Endodermal cell (in vitro differentiated cells): ENCODE measurements around the gene ZNF415. TPM values are rescaled to one million over a fixed set of nuclear protein-coding genes. Genes with fewer than 3 reads are reported as not detected.

Source experiments
- DNase-seq: peaks from one replicate; pipeline ENCODE4 v3.0.0-alpha.2; 2017
- H3K27ac ChIP-seq: 2 replicates; pipeline ENCODE4 v1.5.1; 2013; ENCODE audit warnings: mild to moderate bottlenecking, low read depth, low read length, moderate library complexity
- H3K27me3 ChIP-seq: 2 replicates; pipeline ENCODE4 v1.6.1; 2013; ENCODE audit warnings: mild to moderate bottlenecking, low read length, moderate library complexity; ENCODE audit not compliant: insufficient read depth, control insufficient read depth, poor library complexity, severe bottlenecking
- H3K36me3 ChIP-seq: 2 replicates; pipeline ENCODE4 v1.7.0; 2013; ENCODE audit warnings: mild to moderate bottlenecking, low read length, moderate library complexity; ENCODE audit not compliant: control insufficient read depth, insufficient read depth
- H3K4me1 ChIP-seq: one replicate; pipeline ENCODE4 v1.7.0; 2013; ENCODE audit warnings: low read length; ENCODE audit not compliant: control insufficient read depth, insufficient read depth
- H3K4me3 ChIP-seq: 2 replicates; pipeline ENCODE4 v1.5.1; 2013; ENCODE audit warnings: mild to moderate bottlenecking, low read length, moderate library complexity
- H3K9ac ChIP-seq: 2 replicates; pipeline ENCODE4 v1.6.1; 2013; ENCODE audit warnings: mild to moderate bottlenecking, low read length, moderate library complexity; ENCODE audit not compliant: poor library complexity, severe bottlenecking; ENCODE audit errors: extremely low read depth
- H3K9me3 ChIP-seq: 2 replicates; pipeline ENCODE4 v1.6.1; 2013; ENCODE audit warnings: mild to moderate bottlenecking, low read length, moderate library complexity; ENCODE audit not compliant: control insufficient read depth
- H3K27ac Mint-ChIP-seq: 2 replicates; pipeline ENCODE4 v1.8.0; 2020; ENCODE audit warnings: mixed read lengths
- H3K27me3 Mint-ChIP-seq: 2 replicates; pipeline ENCODE4 v1.8.0; 2021; ENCODE audit warnings: mild to moderate bottlenecking, mixed read lengths; ENCODE audit not compliant: insufficient read depth
- H3K36me3 Mint-ChIP-seq: 2 replicates; pipeline ENCODE4 v1.8.0; 2020; ENCODE audit warnings: low read depth, mixed read lengths
- H3K4me1 Mint-ChIP-seq: 2 replicates; pipeline ENCODE4 v1.8.0; 2020; ENCODE audit warnings: mixed read lengths
- H3K4me3 Mint-ChIP-seq: 2 replicates; pipeline ENCODE4 v1.8.0; 2020; ENCODE audit warnings: mild to moderate bottlenecking, moderate library complexity, mixed read lengths
- H3K9me3 Mint-ChIP-seq: 2 replicates; pipeline ENCODE4 v1.8.0; 2020; ENCODE audit warnings: mild to moderate bottlenecking, mixed read lengths
- WGBS, 2 experiments: methylation state at CpG; one replicate each; pipeline versions ENCODE4 v1.1.5 to v1.1.7; 2013; ENCODE audit warnings: missing lambda C conversion rate in 2 of 2, mixed read lengths in 1 of 2; ENCODE audit not compliant: insufficient coverage in 1 of 2, insufficient read length in 1 of 2; 5-methylcytosine and 5-hydroxymethylcytosine counted together
- total RNA-seq, 2 donors: library from RNA; stranded (reverse); fragmentation: NEBNext Ultra II Directional in 1 of 2; extraction: Animal tissue kit (Norgen Biotek cat#: 25700) in 1 of 2; gene quantifications; 2 replicates in 1 of 2; 3 replicates in 1 of 2; pipeline ENCODE4 v1.2.1, GENCODE V29; 2021
- TF ChIP-seq, protein P1 (sequence below): fragments of 200-600 bp; sonication (generic); conservative IDR thresholded peaks from 2 replicates; pipeline ENCODE4 v1.5.0; 2021; ENCODE audit warnings: antibody characterized with exemption, mild to moderate bottlenecking

The ZNF415 gene
- total RNA-seq, 2 donors from 2014 or later, result 12.6 to 19.4 TPM

DNA sequence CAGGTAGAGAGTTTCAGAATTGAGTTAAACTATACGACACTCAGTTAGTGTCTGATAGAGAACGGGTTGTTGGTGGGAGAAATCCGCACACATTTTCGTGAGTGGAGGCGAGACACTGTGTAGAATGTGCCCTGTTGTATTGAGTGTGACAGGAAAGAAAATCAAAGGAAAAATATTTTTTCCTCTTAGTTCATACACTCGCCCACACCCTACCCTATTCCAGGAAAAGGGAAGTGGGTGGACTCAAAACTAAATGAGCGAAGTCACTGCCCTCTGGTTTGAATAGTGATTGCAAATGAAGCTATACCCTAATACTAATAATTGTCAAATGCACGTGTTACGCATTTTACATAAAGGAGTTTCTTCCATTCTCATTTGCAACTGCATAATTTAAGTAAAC lies 24.1 kb upstream of the ZNF415 start:
- no peak for DNase-seq
- H3K27ac ChIP-seq, result no peak overlapping the region
- 95 to 100% methylated on average over 2 to 9 of the region's 9 CpGs for WGBS, 2 experiments
- TF ChIP-seq, protein P1, sequence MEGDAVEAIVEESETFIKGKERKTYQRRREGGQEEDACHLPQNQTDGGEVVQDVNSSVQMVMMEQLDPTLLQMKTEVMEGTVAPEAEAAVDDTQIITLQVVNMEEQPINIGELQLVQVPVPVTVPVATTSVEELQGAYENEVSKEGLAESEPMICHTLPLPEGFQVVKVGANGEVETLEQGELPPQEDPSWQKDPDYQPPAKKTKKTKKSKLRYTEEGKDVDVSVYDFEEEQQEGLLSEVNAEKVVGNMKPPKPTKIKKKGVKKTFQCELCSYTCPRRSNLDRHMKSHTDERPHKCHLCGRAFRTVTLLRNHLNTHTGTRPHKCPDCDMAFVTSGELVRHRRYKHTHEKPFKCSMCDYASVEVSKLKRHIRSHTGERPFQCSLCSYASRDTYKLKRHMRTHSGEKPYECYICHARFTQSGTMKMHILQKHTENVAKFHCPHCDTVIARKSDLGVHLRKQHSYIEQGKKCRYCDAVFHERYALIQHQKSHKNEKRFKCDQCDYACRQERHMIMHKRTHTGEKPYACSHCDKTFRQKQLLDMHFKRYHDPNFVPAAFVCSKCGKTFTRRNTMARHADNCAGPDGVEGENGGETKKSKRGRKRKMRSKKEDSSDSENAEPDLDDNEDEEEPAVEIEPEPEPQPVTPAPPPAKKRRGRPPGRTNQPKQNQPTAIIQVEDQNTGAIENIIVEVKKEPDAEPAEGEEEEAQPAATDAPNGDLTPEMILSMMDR, result no peak
- peaks cover 9% of the 10 kb centered on the region for H3K4me1 Mint-ChIP-seq
- peak overlapping the region; percentile 84 for H3K4me3 Mint-ChIP-seq
- H3K4me3 ChIP-seq, result peak overlapping the region; percentile 87
- no peak overlapping the region for H3K27ac Mint-ChIP-seq
- H3K9me3 Mint-ChIP-seq, result peaks cover 15% of the 10 kb centered on the region
- H3K36me3 ChIP-seq, result peaks cover 18% of the 10 kb centered on the region
- peaks cover 11% of the 10 kb centered on the region for H3K27me3 Mint-ChIP-seq
- H3K4me1 ChIP-seq, result no peaks in the 10 kb centered on the region
- no peaks in the 10 kb centered on the region for H3K27me3 ChIP-seq
- peaks cover 44% of the 10 kb centered on the region for H3K36me3 Mint-ChIP-seq
- no peak overlapping the region for H3K9ac ChIP-seq
- peaks cover 12% of the 10 kb centered on the region for H3K9me3 ChIP-seq

DNA sequence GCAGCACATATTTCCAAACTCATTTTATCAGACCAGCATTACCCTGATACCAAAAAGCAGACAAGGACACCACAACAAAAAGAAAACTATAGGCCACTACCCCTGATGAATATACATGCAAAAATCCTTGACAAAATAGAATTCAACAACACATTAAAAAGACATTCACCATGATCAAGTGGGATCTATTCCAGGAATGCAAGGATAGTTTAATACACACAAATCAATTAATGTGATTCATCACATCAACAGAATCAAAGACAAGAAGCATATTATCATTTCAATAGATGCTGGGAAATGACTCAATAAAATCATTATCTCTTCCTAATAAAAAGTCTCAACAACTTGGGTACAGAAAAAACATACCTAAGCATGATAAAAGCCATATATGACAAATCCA lies 14.9 kb upstream of the ZNF415 start:
- no peaks in the 10 kb centered on the region for H3K4me1 ChIP-seq
- Mint-ChIP-seq H3K27me3 (no peaks in the 10 kb centered on the region), H3K9me3 (peaks cover 70% of the 10 kb centered on the region), H3K27ac (no peak overlapping the region), H3K36me3 (peaks cover 90% of the 10 kb centered on the region), H3K4me3 (no peak overlapping the region), H3K4me1 (no peaks in the 10 kb centered on the region)
- DNase-seq, result no peak
- H3K36me3 ChIP-seq, result peaks cover 84% of the 10 kb centered on the region
- H3K27me3 ChIP-seq, result no peaks in the 10 kb centered on the region
- TF ChIP-seq, protein P1, result no peak
- no peak overlapping the region for H3K27ac ChIP-seq
- peak overlapping the region; percentile 2 for H3K4me3 ChIP-seq
- H3K9me3 ChIP-seq, result peaks cover 70% of the 10 kb centered on the region
- H3K9ac ChIP-seq, result no peak overlapping the region

DNA sequence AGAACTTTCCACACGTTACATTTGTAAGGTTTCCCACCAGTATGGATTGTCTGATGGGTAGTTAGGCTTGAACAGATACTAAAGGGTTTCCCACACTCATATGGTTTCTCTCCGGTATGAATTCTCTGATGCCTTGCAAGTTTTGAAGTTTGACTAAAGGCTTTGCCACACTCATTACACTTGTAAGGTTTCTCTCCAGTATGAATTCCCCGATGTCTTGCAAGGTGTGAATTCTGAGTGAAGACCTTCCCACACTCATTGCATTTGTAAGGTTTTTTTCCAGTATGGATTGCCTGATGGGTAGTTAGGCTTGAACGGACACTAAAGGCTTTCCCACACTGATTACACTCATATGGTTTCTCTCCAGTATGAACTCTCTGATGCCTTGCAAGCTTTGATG lies 7.6 kb upstream of the ZNF415 start:
- no peaks in the 10 kb centered on the region for H3K27me3 Mint-ChIP-seq
- H3K4me1 ChIP-seq, result no peaks in the 10 kb centered on the region
- H3K4me3 ChIP-seq, result peak overlapping the region; percentile 64
- H3K27ac Mint-ChIP-seq, result no peak overlapping the region
- H3K4me1 Mint-ChIP-seq, result no peaks in the 10 kb centered on the region
- H3K4me3 Mint-ChIP-seq, result no peak overlapping the region
- TF ChIP-seq, protein P1, result no peak
- H3K27me3 ChIP-seq, result no peaks in the 10 kb centered on the region
- H3K9me3 ChIP-seq, result peaks cover 68% of the 10 kb centered on the region
- peaks cover 66% of the 10 kb centered on the region for H3K36me3 Mint-ChIP-seq
- 96 to 100% methylated on average over 3 to 4 of the region's 4 CpGs for WGBS, 2 experiments
- H3K9me3 Mint-ChIP-seq, result peaks cover 78% of the 10 kb centered on the region
- H3K27ac ChIP-seq, result no peak overlapping the region
- H3K9ac ChIP-seq, result no peak overlapping the region
- peaks cover 54% of the 10 kb centered on the region for H3K36me3 ChIP-seq
- DNase-seq, result no peak
